Fibroblast of lung (primary cell): ENCODE measurements around the gene OXCT1.

Experiments
- EZH2 ChIP-seq: IDR thresholded peaks from 2 replicates; pipeline ENCODE4 v1.5.1; 2012; ENCODE audit warnings: low read length, control low read depth, mild to moderate bottlenecking; ENCODE audit errors: missing control alignments
- TF ChIP-seq, protein P1 (sequence below), 2 donors: IDR thresholded peaks in 1 of 2; conservative IDR thresholded peaks in 1 of 2; 1 replicate in 1 of 2; 2 replicates in 1 of 2; pipeline ENCODE4 v1.5.1; 2011 to 2012; ENCODE audit warnings: low read length in 2 of 2, control low read depth in 1 of 2, inconsistent platforms in 1 of 2, low read depth in 1 of 2, mild to moderate bottlenecking in 1 of 2

DNA sequence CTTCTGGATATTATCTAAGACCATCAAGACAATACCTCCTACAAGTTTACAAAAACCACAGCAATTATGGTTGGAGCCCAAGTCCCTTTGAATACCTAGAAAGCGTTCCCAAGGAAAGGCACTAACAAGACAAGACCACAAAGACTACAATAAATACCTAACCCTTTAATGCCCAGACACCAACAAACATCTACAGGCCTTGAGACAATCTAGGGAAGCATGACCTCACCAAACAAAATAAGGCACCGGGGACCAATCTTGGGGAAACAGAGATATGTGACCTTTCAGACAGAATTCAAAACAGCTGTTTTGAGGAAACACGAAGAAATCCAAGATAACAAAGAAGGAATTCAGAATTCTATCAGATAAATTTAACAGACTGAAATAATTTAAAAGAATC lies 37.8 kb downstream of the OXCT1 start:
- TF ChIP-seq EZH2 = no peak
- TF ChIP-seq, protein P1, sequence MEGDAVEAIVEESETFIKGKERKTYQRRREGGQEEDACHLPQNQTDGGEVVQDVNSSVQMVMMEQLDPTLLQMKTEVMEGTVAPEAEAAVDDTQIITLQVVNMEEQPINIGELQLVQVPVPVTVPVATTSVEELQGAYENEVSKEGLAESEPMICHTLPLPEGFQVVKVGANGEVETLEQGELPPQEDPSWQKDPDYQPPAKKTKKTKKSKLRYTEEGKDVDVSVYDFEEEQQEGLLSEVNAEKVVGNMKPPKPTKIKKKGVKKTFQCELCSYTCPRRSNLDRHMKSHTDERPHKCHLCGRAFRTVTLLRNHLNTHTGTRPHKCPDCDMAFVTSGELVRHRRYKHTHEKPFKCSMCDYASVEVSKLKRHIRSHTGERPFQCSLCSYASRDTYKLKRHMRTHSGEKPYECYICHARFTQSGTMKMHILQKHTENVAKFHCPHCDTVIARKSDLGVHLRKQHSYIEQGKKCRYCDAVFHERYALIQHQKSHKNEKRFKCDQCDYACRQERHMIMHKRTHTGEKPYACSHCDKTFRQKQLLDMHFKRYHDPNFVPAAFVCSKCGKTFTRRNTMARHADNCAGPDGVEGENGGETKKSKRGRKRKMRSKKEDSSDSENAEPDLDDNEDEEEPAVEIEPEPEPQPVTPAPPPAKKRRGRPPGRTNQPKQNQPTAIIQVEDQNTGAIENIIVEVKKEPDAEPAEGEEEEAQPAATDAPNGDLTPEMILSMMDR (conservative IDR thresholded peaks at IDR 0.05 in 1 of 2, IDR thresholded peaks at IDR 0.05 in 1 of 2; ENCODE audit: low read depth in 1 of 2, low read length in 2 of 2) = no peak
